ENCODE data around the gene SMTNL2.

GRCh38 chr17:4582691-4583090 lies 1.6 kb upstream of the SMTNL2 start:
- no peak for TF ChIP-seq CTCF (IDR thresholded peaks at IDR 0.05)
- TF ChIP-seq POLR2A (IDR thresholded peaks at IDR 0.05; ENCODE audit: low read depth), result no peak
- TF ChIP-seq POLR2AphosphoS5 (IDR thresholded peaks at IDR 0.05), result no peak
- no peak for TF ChIP-seq EP300 (IDR thresholded peaks at IDR 0.05)
